SJCRH30 (cell line): ENCODE results near the gene DPP10. TPM values are rescaled to one million over a fixed set of nuclear protein-coding genes. Genes with fewer than 3 reads are reported as not detected.

Experiments used
- DNase-seq, 2 experiments: peaks; one replicate each; pipeline ENCODE4 v3.0.0-alpha.2; 2015 to 2020
- H3K27ac ChIP-seq: fragments of 250-450 bp; sonication (Bioruptor Pico); 2 replicates; pipeline ENCODE4 v1.5.1; 2020; ENCODE audit warnings: mild to moderate bottlenecking, moderate library complexity
- H3K27me3 ChIP-seq: fragments of 250-450 bp; sonication (Bioruptor Pico); 2 replicates; pipeline ENCODE4 v1.5.1; 2020; ENCODE audit warnings: mild to moderate bottlenecking, moderate library complexity
- H3K36me3 ChIP-seq: fragments of 250-450 bp; sonication (Bioruptor Pico); 2 replicates; pipeline ENCODE4 v1.5.1; 2020; ENCODE audit warnings: mild to moderate bottlenecking, moderate library complexity
- H3K4me1 ChIP-seq: fragments of 250-450 bp; sonication (Bioruptor Pico); 2 replicates; pipeline ENCODE4 v1.5.1; 2020; ENCODE audit warnings: mild to moderate bottlenecking, moderate library complexity
- H3K4me3 ChIP-seq: fragments of 250-450 bp; sonication (Bioruptor Pico); 2 replicates; pipeline ENCODE4 v1.5.1; 2020; ENCODE audit warnings: mild to moderate bottlenecking, moderate library complexity
- H3K9me3 ChIP-seq: fragments of 250-450 bp; sonication (Bioruptor Pico); replicated peaks from 2 replicates; pipeline ENCODE4 v1.5.1; 2020; ENCODE audit warnings: mild to moderate bottlenecking, moderate library complexity
- total RNA-seq: library from RNA; depleted of rRNA; stranded (reverse); fragments of >200 nt; shearing (Covaris generic); gene quantifications from 2 replicates; pipeline ENCODE4 v1.2.3, GENCODE V29; 2014

Gene DPP10
- total RNA-seq, 1 experiment from 2014 or later: not detected

DNA sequence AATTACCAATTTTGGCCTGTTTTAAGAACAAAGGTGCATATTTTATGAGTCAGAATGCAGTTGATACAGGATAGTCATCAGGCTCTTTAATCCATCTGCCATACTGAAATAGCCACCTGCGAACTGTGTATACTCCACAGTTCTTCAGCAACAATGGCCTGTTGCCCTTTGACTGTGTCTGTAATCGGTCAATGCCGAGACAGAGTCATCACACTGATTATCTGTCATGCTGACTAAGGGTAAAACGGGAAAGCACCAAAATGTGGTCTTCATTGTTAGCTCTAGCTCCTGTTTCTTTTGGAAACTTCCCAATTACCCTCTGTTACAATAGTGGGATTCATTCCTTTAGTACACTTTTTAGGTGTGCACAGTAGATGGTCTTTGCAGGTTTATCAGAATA is 871.7 kb downstream of the DPP10 start:
- DNase-seq: no peak
- Histone ChIP-seq H3K9me3 (no peaks in the 10 kb centered on the region), H3K27me3 (no peaks in the 10 kb centered on the region), H3K27ac (no peak overlapping the region), H3K36me3 (no peaks in the 10 kb centered on the region), H3K4me3 (no peak overlapping the region), H3K4me1 (no peaks in the 10 kb centered on the region)

DNA sequence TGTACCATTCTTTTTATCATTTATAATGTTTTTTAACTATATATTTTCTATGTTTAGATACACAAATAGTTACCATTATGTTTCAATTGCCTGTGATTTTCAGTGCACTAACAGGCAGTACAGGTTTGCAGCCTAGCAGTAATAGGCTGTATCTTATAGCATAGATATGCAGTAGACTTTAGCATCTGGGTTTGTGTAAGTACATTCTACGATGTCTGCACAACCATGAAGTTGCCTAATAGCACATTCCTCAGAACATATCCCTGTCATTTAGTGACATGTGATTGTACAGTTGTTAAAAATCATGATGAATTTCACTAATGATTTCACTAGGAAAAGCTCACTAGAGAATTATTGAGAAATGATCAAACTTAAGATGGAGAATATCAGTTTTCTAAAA is 884.6 kb downstream of the DPP10 start:
- no peaks in the 10 kb centered on the region for H3K27me3 ChIP-seq
- no peaks in the 10 kb centered on the region for H3K9me3 ChIP-seq
- no peaks in the 10 kb centered on the region for H3K36me3 ChIP-seq
- no peaks in the 10 kb centered on the region for H3K4me1 ChIP-seq
- no peak for DNase-seq
- H3K4me3 ChIP-seq: no peak overlapping the region
- H3K27ac ChIP-seq: no peak overlapping the region

DNA sequence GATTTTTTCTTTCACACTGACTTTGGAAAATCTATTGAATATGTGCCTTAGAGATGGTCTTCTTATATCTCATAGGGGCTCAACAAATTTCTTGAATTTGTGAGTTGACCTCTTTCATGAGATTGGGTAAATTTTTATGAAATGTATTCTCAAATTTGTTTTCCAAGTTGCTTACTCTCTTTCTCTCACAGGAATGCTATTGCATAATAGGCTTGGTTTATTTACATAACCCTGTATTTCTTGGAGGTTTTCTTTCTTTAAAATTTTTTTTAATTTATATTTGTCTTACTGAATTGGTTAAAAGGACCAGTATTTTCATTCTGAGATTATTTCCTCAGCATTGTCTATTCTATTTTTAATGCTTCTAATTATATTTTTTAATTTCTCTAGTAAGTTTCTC is 917.1 kb downstream of the DPP10 start:
- Histone ChIP-seq H3K9me3 (no peaks in the 10 kb centered on the region), H3K27me3 (no peaks in the 10 kb centered on the region), H3K4me1 (no peaks in the 10 kb centered on the region), H3K27ac (no peak overlapping the region), H3K36me3 (no peaks in the 10 kb centered on the region), H3K4me3 (no peak overlapping the region)
- DNase-seq: no peak

DNA sequence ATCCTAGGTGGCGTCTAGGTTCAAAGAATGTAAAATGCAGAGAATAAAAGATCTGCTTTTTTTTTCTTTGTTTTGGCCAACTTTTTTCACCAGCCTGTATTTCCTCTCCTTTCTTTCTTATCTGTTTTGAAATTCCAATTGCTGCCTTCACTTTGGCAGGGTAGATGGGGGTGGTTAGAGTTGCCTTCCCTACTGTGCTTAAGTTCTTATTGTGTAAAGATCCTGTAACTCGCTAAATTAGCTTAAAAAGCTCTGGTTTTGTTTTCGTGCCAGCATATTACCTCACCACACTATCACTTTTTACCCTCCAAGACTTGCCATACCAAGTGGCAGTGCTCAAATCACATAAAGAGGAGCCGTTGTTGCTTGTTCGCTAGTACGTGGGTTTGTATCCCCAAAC is 921.7 kb downstream of the DPP10 start:
- Histone ChIP-seq H3K27ac (no peak overlapping the region), H3K36me3 (no peaks in the 10 kb centered on the region), H3K9me3 (no peaks in the 10 kb centered on the region), H3K4me1 (no peaks in the 10 kb centered on the region), H3K27me3 (no peaks in the 10 kb centered on the region), H3K4me3 (no peak overlapping the region)
- DNase-seq: no peak

DNA sequence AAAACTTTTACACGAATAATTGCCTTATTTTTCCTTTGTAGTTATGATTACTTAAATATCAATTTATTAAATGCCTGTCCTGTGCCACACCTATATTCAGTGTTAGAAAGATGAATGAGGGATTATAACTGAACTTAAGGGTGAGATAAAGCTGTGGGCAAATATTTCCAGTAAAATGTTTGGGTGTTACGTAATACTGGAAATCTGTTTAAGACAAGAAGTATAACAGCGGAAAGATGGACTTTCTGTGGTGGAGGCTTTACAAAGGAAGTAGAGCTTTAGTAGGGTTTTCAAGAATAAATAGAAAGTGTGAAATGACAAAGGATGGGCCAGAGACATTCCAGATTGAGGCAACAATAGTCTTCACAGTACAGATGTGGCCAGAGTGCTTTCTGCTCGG is 927.0 kb downstream of the DPP10 start:
- Histone ChIP-seq H3K27me3 (no peaks in the 10 kb centered on the region), H3K4me1 (no peaks in the 10 kb centered on the region), H3K4me3 (no peak overlapping the region), H3K36me3 (no peaks in the 10 kb centered on the region), H3K27ac (no peak overlapping the region), H3K9me3 (no peaks in the 10 kb centered on the region)
- no peak for DNase-seq

DNA sequence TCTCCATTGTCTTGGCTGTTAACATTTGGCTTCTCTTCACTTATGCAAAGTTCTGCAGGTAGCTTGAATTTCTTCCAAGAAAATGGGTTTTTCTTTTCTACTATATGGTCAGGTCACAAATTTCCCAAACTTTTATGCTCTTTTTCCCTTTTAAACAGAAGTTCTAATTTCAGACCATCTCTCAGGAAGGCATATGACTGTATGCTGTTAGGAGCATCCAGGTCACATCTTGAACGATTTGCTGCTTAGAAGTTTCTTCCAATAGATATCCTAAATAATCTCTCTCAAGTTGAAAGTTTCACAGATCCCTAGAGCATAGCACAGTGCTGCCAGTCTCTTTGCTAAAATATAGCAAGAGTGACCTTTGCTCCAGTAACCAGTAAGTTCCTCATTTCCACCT is 932.5 kb downstream of the DPP10 start:
- Histone ChIP-seq H3K27ac (no peak overlapping the region), H3K36me3 (no peaks in the 10 kb centered on the region), H3K4me1 (no peaks in the 10 kb centered on the region), H3K9me3 (no peaks in the 10 kb centered on the region), H3K4me3 (no peak overlapping the region), H3K27me3 (no peaks in the 10 kb centered on the region)
- DNase-seq: no peak

DNA sequence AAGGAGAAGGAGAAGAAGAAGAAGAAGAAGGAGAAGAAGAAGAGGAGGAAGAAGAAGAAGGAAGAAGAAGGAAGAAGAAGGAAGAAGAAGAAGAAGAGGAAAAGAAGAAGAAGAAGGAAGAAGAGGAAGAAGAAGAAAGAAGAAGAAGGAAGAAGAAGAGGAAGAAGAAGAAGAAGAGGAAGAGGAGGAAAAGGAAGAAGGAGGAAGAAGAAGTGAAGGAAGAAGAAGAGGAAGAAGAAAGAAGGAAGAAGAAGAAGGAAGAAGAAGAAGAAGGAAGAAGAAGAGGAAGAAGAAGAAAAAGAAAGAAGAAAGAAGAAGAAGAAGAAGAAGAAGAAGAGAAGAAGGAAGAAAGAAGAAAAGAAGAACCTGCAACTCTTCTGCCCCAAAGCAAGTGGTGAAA is 942.0 kb downstream of the DPP10 start:
- H3K4me1 ChIP-seq: no peaks in the 10 kb centered on the region
- no peaks in the 10 kb centered on the region for H3K36me3 ChIP-seq
- no peak overlapping the region for H3K4me3 ChIP-seq
- DNase-seq: no peak
- no peaks in the 10 kb centered on the region for H3K27me3 ChIP-seq
- H3K9me3 ChIP-seq: no peaks in the 10 kb centered on the region
- no peak overlapping the region for H3K27ac ChIP-seq

DNA sequence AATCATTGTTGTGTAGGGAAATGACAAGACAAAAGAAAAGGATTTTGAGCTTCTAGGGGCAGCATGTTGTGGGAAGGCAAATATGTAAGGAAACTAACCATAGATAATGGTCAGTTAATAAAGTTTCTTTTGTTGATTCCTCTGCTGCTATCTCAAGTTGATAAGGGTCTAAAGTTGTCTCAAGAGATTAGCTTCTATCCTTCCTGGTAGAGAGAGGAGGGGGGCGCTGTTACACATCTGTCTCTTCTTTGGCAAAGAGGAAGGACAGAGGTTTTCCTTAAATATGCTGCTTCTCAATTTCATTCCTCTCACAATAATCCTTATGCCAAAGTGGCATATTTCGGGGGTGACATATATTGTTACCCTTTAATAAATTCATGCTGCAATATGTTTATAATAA is 944.0 kb downstream of the DPP10 start:
- Histone ChIP-seq H3K27ac (no peak overlapping the region), H3K27me3 (no peaks in the 10 kb centered on the region), H3K9me3 (no peaks in the 10 kb centered on the region), H3K4me1 (no peaks in the 10 kb centered on the region), H3K4me3 (no peak overlapping the region), H3K36me3 (no peaks in the 10 kb centered on the region)
- no peak for DNase-seq

DNA sequence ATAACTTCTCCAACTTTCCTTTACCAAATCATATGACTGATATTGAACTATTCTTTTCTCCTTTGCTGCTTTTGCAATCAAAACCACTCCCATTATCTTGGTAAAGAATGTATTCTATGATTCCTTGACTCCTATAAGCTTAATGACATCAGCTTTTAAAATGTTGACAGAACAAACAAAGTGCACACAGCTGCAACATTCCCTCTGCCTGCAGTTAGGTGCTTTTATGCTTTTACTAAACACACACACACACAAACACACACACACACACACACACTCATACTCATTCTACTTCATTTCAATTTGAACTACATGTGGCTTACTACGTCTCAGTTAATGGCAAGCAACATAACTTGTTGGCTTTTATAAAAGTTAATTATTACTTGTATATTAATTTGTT is 946.6 kb downstream of the DPP10 start:
- no peaks in the 10 kb centered on the region for H3K27me3 ChIP-seq
- no peak overlapping the region for H3K27ac ChIP-seq
- no peaks in the 10 kb centered on the region for H3K9me3 ChIP-seq
- no peaks in the 10 kb centered on the region for H3K36me3 ChIP-seq
- DNase-seq: no peak
- H3K4me3 ChIP-seq: no peak overlapping the region
- H3K4me1 ChIP-seq: no peaks in the 10 kb centered on the region

DNA sequence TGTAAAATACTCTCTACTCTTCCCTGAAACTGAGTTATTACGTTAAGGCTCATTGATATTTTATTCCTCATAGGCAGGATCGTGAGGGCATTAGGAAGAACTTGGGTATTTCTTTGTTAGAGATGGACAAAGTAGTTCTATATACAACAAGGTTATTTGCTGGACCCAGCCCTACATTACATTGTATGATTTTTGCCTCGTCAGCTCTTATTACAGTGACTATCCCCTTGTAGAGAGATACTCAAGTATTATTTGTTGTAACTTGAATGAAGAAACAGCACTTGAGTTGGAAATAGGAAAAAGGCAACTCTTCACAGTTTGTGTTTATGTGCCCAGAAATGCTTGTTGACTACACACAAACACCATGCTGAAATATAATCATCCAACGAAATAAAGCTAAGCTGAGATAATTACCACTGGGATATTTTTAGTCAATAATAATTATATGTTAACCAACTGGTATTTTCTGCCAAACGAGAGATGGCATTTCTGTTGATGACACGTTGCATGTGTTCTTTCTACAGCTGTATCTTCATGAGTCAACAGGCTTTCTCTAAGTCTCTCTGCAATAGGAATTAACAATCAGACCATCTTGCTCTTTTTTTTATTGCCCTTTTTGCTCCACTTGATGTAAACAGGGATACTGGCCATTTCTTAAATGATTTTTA is 947.6 kb downstream of the DPP10 start:
- Histone ChIP-seq H3K27ac (no peak overlapping the region), H3K9me3 (no peaks in the 10 kb centered on the region), H3K27me3 (no peaks in the 10 kb centered on the region), H3K4me3 (no peak overlapping the region), H3K36me3 (no peaks in the 10 kb centered on the region), H3K4me1 (no peaks in the 10 kb centered on the region)
- no peak for DNase-seq

DNA sequence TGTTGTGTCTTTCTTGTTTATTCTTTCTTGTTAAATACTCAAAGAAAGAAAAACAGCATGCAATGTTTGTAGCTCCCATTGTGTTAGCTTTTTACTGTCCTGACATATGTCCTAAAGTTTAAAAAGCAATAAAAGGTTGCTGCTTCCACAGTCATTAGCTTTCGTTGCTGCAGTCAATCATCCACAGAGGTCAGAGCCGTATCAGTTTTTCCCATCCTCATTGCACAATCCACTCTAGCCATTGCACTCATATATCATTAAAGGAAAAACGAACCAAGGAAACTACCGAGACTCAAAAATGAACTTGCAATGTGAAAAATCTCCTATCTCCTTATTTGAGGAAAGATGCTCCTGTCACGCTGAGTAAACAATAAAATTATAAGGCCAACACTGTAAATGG is 954.1 kb downstream of the DPP10 start:
- no peak for DNase-seq
- H3K36me3 ChIP-seq: no peaks in the 10 kb centered on the region
- H3K27me3 ChIP-seq: 0 out of 2 replicates have a peak, but pooled peaks cover 12% of the 10 kb centered on the region
- no peaks in the 10 kb centered on the region for H3K4me1 ChIP-seq
- no peaks in the 10 kb centered on the region for H3K9me3 ChIP-seq
- no peak overlapping the region for H3K4me3 ChIP-seq
- no peak overlapping the region for H3K27ac ChIP-seq

DNA sequence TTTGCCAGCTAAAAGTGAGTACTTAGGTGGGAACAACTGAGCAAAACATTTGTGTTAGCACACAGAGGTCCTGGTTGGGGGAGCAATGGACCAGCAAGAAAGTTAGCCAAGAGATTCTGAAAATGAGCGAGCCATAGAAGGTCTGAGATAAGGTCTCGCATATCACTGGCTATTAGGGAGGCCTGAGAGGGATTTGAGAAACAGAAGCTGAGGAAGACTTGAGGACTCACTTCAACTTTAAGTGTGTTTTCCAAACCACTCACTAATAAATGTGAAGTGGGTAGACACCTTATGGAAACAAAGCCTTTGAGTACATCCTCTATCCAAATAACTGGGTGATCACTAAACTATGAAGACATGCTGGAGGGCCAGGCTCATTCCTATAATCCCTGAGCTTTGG is 958.5 kb downstream of the DPP10 start:
- DNase-seq: no peak
- Histone ChIP-seq H3K36me3 (no peaks in the 10 kb centered on the region), H3K4me1 (no peaks in the 10 kb centered on the region), H3K9me3 (no peaks in the 10 kb centered on the region), H3K27ac (no peak overlapping the region), H3K4me3 (no peak overlapping the region), H3K27me3 (0 out of 2 replicates have a peak, but pooled peaks cover 12% of the 10 kb centered on the region)

DNA sequence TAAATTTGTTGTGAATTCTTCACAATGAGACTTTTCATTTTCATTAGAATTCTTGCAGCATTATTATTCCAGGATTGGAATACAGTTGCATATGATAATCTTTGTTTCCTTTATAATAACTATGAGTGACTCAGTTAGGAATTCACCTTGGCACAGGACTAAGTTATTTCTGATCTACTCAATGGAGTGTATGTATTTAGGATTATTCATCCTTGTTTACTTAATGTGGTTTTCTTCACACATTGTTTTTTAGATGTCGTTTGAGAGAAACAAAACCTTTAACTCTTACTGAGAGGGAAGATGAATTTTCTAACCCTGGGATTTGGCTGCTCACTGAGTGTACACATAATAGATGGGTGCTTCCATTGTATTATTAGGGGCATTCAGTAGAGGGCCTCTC is 970.1 kb downstream of the DPP10 start:
- no peaks in the 10 kb centered on the region for H3K27me3 ChIP-seq
- no peak overlapping the region for H3K27ac ChIP-seq
- no peaks in the 10 kb centered on the region for H3K36me3 ChIP-seq
- H3K9me3 ChIP-seq: no peaks in the 10 kb centered on the region
- H3K4me3 ChIP-seq: no peak overlapping the region
- H3K4me1 ChIP-seq: no peaks in the 10 kb centered on the region
- no peak for DNase-seq

DNA sequence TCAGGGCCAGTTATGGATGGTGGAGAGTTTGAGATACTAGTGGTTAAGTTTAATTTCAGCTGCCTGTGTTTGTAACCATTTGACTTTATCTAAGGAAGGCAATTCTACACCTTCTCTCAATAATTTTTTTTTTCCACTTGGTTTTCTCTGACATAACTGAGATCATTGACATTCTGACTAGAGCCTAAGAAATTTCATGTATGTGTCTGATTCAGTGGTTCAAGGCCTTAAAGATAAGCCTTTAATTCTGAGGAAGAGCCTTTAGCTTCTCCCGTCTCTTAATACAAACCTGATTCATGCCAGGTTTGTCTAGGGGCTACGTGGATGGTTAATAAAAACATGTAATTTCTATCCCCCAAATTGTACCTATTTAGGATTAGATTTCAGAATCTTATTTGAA is 971.4 kb downstream of the DPP10 start:
- Histone ChIP-seq H3K27ac (no peak overlapping the region), H3K27me3 (no peaks in the 10 kb centered on the region), H3K4me1 (no peaks in the 10 kb centered on the region), H3K36me3 (no peaks in the 10 kb centered on the region), H3K9me3 (no peaks in the 10 kb centered on the region), H3K4me3 (no peak overlapping the region)
- DNase-seq: no peak

DNA sequence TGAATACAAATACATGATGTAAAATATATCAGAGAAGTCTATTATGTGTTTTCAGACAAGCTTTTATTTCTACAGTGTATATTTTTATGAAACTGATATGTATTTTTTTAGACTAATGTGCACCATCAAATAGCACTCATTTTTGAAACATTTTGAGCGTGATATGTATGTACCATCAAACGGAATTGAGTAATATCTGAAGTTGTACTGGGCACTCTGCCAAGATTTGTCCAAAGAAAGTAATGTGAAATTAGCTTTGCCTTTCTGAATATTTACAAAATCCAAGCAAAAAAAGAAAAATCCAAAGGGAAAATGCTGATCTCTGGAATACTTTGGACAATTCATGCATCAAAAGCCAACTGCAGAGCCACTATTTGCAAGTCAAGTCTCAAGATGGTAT is 972.0 kb downstream of the DPP10 start:
- Histone ChIP-seq H3K4me3 (no peak overlapping the region), H3K27ac (no peak overlapping the region)

DNA sequence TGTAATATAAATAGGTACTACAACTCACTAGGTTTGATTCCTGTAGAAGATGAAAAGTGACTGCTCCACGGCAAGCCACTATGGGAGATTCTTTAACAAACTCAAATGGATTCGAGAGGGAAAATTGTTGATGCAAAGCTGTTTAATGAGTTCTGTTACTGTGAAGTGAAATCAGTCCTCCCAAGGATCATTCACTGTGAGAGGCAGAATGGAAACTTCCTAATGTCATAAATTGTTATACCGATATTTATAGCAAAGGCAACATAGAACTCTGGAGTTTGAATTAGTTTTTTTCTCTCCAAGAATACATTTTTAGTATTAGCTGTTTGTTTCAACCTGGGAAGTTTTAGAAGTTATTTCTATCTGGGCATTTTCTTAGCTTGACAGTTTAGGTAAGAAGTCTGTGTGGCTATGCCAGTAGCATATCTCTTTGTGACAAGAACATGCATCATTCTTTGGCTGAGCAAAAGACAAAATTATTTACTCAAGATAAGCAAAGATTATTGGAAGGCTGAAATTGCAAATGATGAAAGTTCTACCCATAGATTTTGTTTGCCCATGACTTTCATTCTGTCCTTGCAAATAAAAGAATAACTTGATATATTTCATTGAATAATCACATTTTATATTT is 979.7 kb downstream of the DPP10 start:
- no peak for DNase-seq
- Histone ChIP-seq H3K27ac (no peak overlapping the region), H3K4me3 (no peak overlapping the region), H3K9me3 (no peaks in the 10 kb centered on the region), H3K27me3 (no peaks in the 10 kb centered on the region), H3K36me3 (no peaks in the 10 kb centered on the region), H3K4me1 (no peaks in the 10 kb centered on the region)

More for the DNA sequence above, 972.0 kb downstream of the DPP10 start:
- DNase-seq: no peak
- Histone ChIP-seq H3K4me1 (no peaks in the 10 kb centered on the region), H3K9me3 (no peaks in the 10 kb centered on the region), H3K27me3 (no peaks in the 10 kb centered on the region), H3K36me3 (no peaks in the 10 kb centered on the region)
